OCI-LY7 (cell line): ENCODE data around the gene HAND1.

Experiments used
- CTCF ChIP-seq: fragments of 200-600 bp; sonication (generic); conservative IDR thresholded peaks from 2 replicates; pipeline ENCODE4 v1.5.1; 2014; ENCODE audit warnings: mild to moderate bottlenecking, antibody characterized with exemption, low read length, moderate library complexity, mixed read lengths
- EZH2phosphoT487 ChIP-seq: fragments of 200-600 bp; sonication (generic); IDR thresholded peaks from 2 replicates; pipeline ENCODE4 v1.6.1; 2018; ENCODE audit warnings: low read depth, borderline replicate concordance, mild to moderate bottlenecking, mixed run types, antibody characterized with exemption, low read length, moderate library complexity, mixed read lengths

- TF ChIP-seq CTCF (no peak), EZH2phosphoT487 (no peak)
Measured at GRCh38 chr5:154509784-154510555, 31.9 kb upstream of the HAND1 start.
